Duodenal mucosa (tissue), 2 donors: ENCODE results near the gene CCDC185.

Experiments
- H3K27ac ChIP-seq: one replicate; pipeline ENCODE4 v1.7.0; 2013; ENCODE audit warnings: low read depth, low read length
- H3K27me3 ChIP-seq, 2 donors: one replicate each; pipeline ENCODE4 v1.7.0; 2013; ENCODE audit warnings: low read length in 2 of 2, control low read depth in 1 of 2; ENCODE audit not compliant: insufficient read depth in 2 of 2, control insufficient read depth in 1 of 2
- H3K36me3 ChIP-seq, 2 donors: one replicate each; pipeline ENCODE4 v1.7.0; 2013; ENCODE audit warnings: low read length in 2 of 2, control low read depth in 1 of 2; ENCODE audit not compliant: insufficient read depth in 2 of 2, control insufficient read depth in 1 of 2
- H3K4me1 ChIP-seq, 2 donors: one replicate each; pipeline ENCODE4 v1.7.0; 2013; ENCODE audit warnings: low read length in 2 of 2, control low read depth in 1 of 2; ENCODE audit not compliant: insufficient read depth in 2 of 2, control insufficient read depth in 1 of 2
- H3K4me3 ChIP-seq, 2 donors: one replicate each; pipeline ENCODE4 v1.7.0; 2013; ENCODE audit warnings: low read length in 2 of 2, low read depth in 1 of 2
- H3K9ac ChIP-seq, 2 donors: one replicate each; pipeline ENCODE4 v1.7.0; 2013; ENCODE audit warnings: low read length in 2 of 2, low read depth in 1 of 2
- H3K9me3 ChIP-seq, 2 donors: one replicate each; pipeline ENCODE4 v1.7.0; 2013; ENCODE audit warnings: low read length in 2 of 2, control low read depth in 1 of 2; ENCODE audit not compliant: control insufficient read depth in 1 of 2

Gene CCDC185

DNA sequence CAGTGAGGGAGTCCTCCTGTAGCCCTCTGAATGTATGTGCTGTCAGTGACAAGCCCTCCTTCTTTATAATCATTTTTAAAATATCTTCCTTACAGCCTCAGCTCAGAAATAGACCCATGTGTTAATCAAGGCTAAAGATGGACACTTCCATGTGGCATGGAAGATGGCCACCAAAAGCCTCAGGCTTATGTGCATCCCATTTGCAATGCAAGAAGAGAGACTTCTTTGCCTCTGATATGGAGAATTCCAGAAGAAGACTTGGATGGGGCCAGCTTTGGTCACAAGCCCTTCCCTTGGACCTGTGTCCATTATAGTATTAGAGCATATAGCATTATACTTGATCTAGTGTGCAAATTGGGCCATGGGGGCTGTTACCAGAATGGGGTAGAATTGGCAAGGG, 18.5 kb downstream of the CCDC185 start:
- Histone ChIP-seq H3K36me3 (no peaks in the 10 kb centered on the region), H3K27ac (no peak overlapping the region), H3K9ac (no peak overlapping the region), H3K4me1 (no peaks in the 10 kb centered on the region), H3K27me3 (no peaks in the 10 kb centered on the region), H3K9me3 (no peaks in the 10 kb centered on the region), H3K4me3 (no peak overlapping the region)

- Histone ChIP-seq H3K9ac (no peak overlapping the region), H3K27me3 (no peaks in the 10 kb centered on the region), H3K9me3 (no peaks in the 10 kb centered on the region), H3K4me3 (no peak overlapping the region), H3K36me3 (no peaks in the 10 kb centered on the region), H3K27ac (no peak overlapping the region), H3K4me1 (no peaks in the 10 kb centered on the region)
These were observed 20.0 kb downstream of the CCDC185 start for GRCh38 chr1:223413216-223413615.

DNA sequence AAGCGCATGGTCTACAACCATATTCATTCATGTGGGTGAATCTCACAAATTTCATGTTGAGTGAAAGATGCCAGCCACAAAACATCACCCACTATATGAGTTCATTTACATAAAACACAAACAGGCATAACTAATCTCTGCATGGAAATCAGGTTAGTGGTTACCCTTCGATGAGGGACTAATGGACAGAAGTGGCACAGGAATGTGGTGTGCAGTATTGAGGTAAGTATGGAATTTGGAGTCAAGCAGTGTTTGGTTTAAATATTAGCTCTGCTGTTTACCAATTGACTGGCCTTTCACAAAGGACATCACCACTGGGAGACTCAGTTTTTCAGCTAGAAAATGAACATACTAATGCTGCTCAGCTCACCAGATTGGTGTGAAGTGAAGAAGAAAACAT, 24.2 kb downstream of the CCDC185 start:
- H3K9ac ChIP-seq = no peak overlapping the region
- no peaks in the 10 kb centered on the region for H3K9me3 ChIP-seq
- H3K27ac ChIP-seq = no peak overlapping the region
- no peaks in the 10 kb centered on the region for H3K36me3 ChIP-seq
- H3K4me1 ChIP-seq = peaks cover 0 to 9% of the 10 kb centered on the region in 2 donors
- H3K4me3 ChIP-seq = no peak overlapping the region
- H3K27me3 ChIP-seq = no peaks in the 10 kb centered on the region

- Histone ChIP-seq H3K9ac (no peak overlapping the region), H3K36me3 (no peaks in the 10 kb centered on the region), H3K4me3 (no peak overlapping the region), H3K9me3 (no peaks in the 10 kb centered on the region), H3K27ac (no peak overlapping the region), H3K27me3 (no peaks in the 10 kb centered on the region), H3K4me1 (peaks cover 0 to 12% of the 10 kb centered on the region in 2 donors)
These were observed 24.9 kb downstream of the CCDC185 start for GRCh38 chr1:223417903-223418663.

GRCh38 chr1:223419115-223419514, 25.9 kb downstream of the CCDC185 start:
- peaks cover 0 to 14% of the 10 kb centered on the region in 2 donors for H3K4me1 ChIP-seq
- H3K27me3 ChIP-seq = no peaks in the 10 kb centered on the region
- H3K9me3 ChIP-seq = no peaks in the 10 kb centered on the region

GRCh38 chr1:223419561-223419960, 26.3 kb downstream of the CCDC185 start:
- Histone ChIP-seq H3K9me3 (no peaks in the 10 kb centered on the region), H3K27me3 (no peaks in the 10 kb centered on the region), H3K36me3 (no peaks in the 10 kb centered on the region), H3K27ac (no peak overlapping the region), H3K9ac (no peak overlapping the region), H3K4me3 (no peak overlapping the region), H3K4me1 (peaks cover 0 to 14% of the 10 kb centered on the region in 2 donors)

More at GRCh38 chr1:223419115-223419514, 25.9 kb downstream of the CCDC185 start:
- Histone ChIP-seq H3K9ac (no peak overlapping the region), H3K27ac (no peak overlapping the region), H3K4me3 (no peak overlapping the region), H3K36me3 (no peaks in the 10 kb centered on the region)

DNA sequence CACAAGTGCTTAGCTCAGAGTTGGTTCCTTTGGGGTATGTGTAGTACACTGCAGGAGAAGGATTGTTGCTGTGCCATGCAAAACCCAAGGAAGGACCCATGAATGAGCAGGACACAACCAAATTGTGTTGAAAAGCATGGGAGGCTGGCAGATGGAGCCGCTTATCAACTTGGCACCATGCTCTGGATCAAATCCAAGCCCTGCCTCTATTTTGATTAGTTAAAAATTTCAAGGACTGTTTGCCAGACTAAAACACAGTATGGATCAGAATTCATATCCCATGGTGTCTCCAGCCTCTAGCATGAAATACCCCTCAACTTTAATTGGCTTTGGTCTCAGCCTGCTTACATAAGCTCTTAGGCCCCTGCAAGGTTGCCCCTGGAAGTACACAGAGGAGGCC, 27.8 kb downstream of the CCDC185 start:
- H3K4me3 ChIP-seq = no peak overlapping the region
- H3K36me3 ChIP-seq = no peaks in the 10 kb centered on the region
- no peaks in the 10 kb centered on the region for H3K9me3 ChIP-seq
- H3K27ac ChIP-seq = no peak overlapping the region
- no peak overlapping the region for H3K9ac ChIP-seq
- H3K4me1 ChIP-seq = peaks cover 0 to 14% of the 10 kb centered on the region in 2 donors
- H3K27me3 ChIP-seq = no peaks in the 10 kb centered on the region

- Histone ChIP-seq H3K4me3 (no peak overlapping the region), H3K27me3 (no peaks in the 10 kb centered on the region), H3K36me3 (no peaks in the 10 kb centered on the region)
These were observed 28.5 kb downstream of the CCDC185 start for GRCh38 chr1:223421676-223422075.

GRCh38 chr1:223422911-223423310, 29.7 kb downstream of the CCDC185 start:
- Histone ChIP-seq H3K36me3 (no peaks in the 10 kb centered on the region), H3K4me3 (no peak overlapping the region), H3K9me3 (peaks cover 0 to 2% of the 10 kb centered on the region in 2 donors), H3K27me3 (no peaks in the 10 kb centered on the region), H3K9ac (no peak overlapping the region), H3K27ac (no peak overlapping the region), H3K4me1 (peaks cover 0 to 14% of the 10 kb centered on the region in 2 donors)

More at GRCh38 chr1:223421676-223422075, 28.5 kb downstream of the CCDC185 start:
- no peaks in the 10 kb centered on the region for H3K9me3 ChIP-seq
- H3K27ac ChIP-seq = no peak overlapping the region
- H3K9ac ChIP-seq = no peak overlapping the region
- peaks cover 0 to 14% of the 10 kb centered on the region in 2 donors for H3K4me1 ChIP-seq

GRCh38 chr1:223423641-223424233, 30.5 kb downstream of the CCDC185 start:
- no peak overlapping the region for H3K27ac ChIP-seq
- no peaks in the 10 kb centered on the region for H3K36me3 ChIP-seq
- peaks cover 0 to 14% of the 10 kb centered on the region in 2 donors for H3K4me1 ChIP-seq
- peaks cover 0 to 7% of the 10 kb centered on the region in 2 donors for H3K9me3 ChIP-seq
- H3K9ac ChIP-seq = no peak overlapping the region
- H3K27me3 ChIP-seq = no peaks in the 10 kb centered on the region
- H3K4me3 ChIP-seq = no peak overlapping the region
